K562 (cell line): ENCODE measurements around the gene S100A7A. TPM values are rescaled to one million over a fixed set of nuclear protein-coding genes. Genes with fewer than 3 reads are reported as not detected.

Experiments used
- EP400 ChIP-seq: fragments of 450-650 bp; IDR thresholded peaks from 2 replicates; pipeline ENCODE4 v1.6.1; 2017; ENCODE audit warnings: antibody characterized with exemption, mild to moderate bottlenecking, moderate library complexity
- FOSL1 ChIP-seq: fragments of 200-800 bp; sonication (Bioruptor generic); conservative IDR thresholded peaks from 2 replicates; pipeline ENCODE4 v1.6.1; 2016; ENCODE audit warnings: missing genetic modification characterization, missing compliant biosample characterization
- MAX ChIP-seq: sonication (generic); formaldehyde crosslinking; IDR thresholded peaks from 2 replicates; pipeline ENCODE4 v1.9.0; 2022; ENCODE audit warnings: mild to moderate bottlenecking, missing genetic modification reagents
- PBX2 ChIP-seq, 2 experiments: IDR thresholded peaks in 1 of 2; conservative IDR thresholded peaks in 1 of 2; 2 replicates each; pipeline ENCODE4 v1.6.1; 2016; ENCODE audit warnings: low read depth in 2 of 2, mild to moderate bottlenecking in 1 of 2, missing compliant biosample characterization in 1 of 2, missing genetic modification characterization in 1 of 2, moderate library complexity in 1 of 2
- PHB ChIP-seq: fragments of 250-450 bp; sonication (Bioruptor Pico); IDR thresholded peaks from 2 replicates; pipeline ENCODE4 v1.5.0; 2021
- RFX1 ChIP-seq: fragments of 450-650 bp; IDR thresholded peaks from 2 replicates; pipeline ENCODE4 v1.6.1; 2016; ENCODE audit warnings: mild to moderate bottlenecking, moderate library complexity
- XRCC4 ChIP-seq: IDR thresholded peaks from one replicate; pipeline ENCODE4 v1.6.1; 2011; ENCODE audit not compliant: insufficient read depth, insufficient read length; ENCODE audit errors: extremely low read depth
- ZBTB9 ChIP-seq: fragments of 450-650 bp; formaldehyde crosslinking; IDR thresholded peaks from 2 replicates; pipeline ENCODE4 v1.4.0; 2020; ENCODE audit warnings: mild to moderate bottlenecking, moderate library complexity
- ZNF146 ChIP-seq: IDR thresholded peaks from one replicate; pipeline ENCODE4 v1.6.1; 2018; ENCODE audit warnings: missing compliant biosample characterization; ENCODE audit not compliant: unreplicated experiment
- ZNF239 ChIP-seq: fragments of 250-450 bp; sonication (Bioruptor Pico); IDR thresholded peaks from 2 replicates; pipeline ENCODE4 v1.4.0; 2020; ENCODE audit warnings: mild to moderate bottlenecking
- polyA plus RNA-seq, 8 experiments: library from polyadenylated mRNA; depleted of rRNA in 4 of 8; stranded (reverse) in 5 of 8; unstranded in 3 of 8; fragments of >200 nt; fragmentation: Nextera tagmentation in 2 of 8; fragmentation: Illumina TruSeq in 1 of 8; extraction: Ambion mirVana in 2 of 8; extraction: Trizol in 1 of 8; gene quantifications; 2 replicates each; pipeline versions ENCODE4 v1.2.1 to v1.2.3, GENCODE V29; 2011 to 2014; ENCODE audit warnings: inconsistent platforms in 1 of 8, missing spikeins in 1 of 8
- total RNA-seq, 7 experiments: library from RNA; depleted of rRNA in 6 of 7; stranded (reverse); fragments of >200 nt in 6 of 7; fragmentation: Illumina TruSeq in 2 of 7; extraction: Trizol in 2 of 7; gene quantifications; 2 replicates each; pipeline versions ENCODE4 v1.2.1 to v1.2.3, GENCODE V29; 2011 to 2021; ENCODE audit warnings: low replicate concordance in 1 of 7

The S100A7A gene
- total and polyA plus RNA-seq, 9 of the 15 experiments (the other 6 are each of a cell fraction or from before 2014, with no cell fraction given) = not detected

- TF ChIP-seq FOSL1 (no peak), RFX1 (no peak), MAX (no peak), ZBTB9 (no peak), ZNF146 (CRISPR knock-in tag) (no peak), EP400 (no peak), PHB (CRISPR knock-in tag) (no peak), PBX2 (CRISPR knock-in tag; IDR thresholded peaks at IDR 0.05; ENCODE audit: low read depth) (no peak), PBX2 (tag; conservative IDR thresholded peaks at IDR 0.05; ENCODE audit: low read depth) (no peak), XRCC4 (no peak), ZNF239 (no peak)
Measured at GRCh38 chr1:153403421-153404085, 12.8 kb upstream of the S100A7A start (continued).
